Measurements from ENCODE around the gene SRR.
A peak's percentile ranks its signal among the peaks of the same experiment; 100 is the strongest.

SRR gene

DNA sequence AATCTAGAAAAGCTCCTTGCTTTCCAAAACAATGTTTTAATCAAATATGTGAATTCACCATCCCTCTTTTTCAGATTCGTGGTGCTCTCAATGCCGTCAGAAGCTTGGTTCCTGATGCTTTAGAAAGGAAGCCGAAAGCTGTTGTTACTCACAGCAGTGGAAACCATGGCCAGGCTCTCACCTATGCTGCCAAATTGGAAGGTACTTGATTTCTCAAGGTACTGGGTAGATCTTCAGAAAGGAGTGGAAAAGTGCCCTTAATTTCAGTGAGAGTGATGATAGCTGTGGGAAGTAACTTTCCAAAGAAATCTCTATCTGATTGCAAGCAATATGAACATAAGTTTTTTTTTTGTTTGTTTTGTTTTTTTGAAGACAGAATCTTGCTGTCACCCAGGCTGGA, 14.0 kb downstream of the SRR start:
- TF ChIP-seq, protein P1, sequence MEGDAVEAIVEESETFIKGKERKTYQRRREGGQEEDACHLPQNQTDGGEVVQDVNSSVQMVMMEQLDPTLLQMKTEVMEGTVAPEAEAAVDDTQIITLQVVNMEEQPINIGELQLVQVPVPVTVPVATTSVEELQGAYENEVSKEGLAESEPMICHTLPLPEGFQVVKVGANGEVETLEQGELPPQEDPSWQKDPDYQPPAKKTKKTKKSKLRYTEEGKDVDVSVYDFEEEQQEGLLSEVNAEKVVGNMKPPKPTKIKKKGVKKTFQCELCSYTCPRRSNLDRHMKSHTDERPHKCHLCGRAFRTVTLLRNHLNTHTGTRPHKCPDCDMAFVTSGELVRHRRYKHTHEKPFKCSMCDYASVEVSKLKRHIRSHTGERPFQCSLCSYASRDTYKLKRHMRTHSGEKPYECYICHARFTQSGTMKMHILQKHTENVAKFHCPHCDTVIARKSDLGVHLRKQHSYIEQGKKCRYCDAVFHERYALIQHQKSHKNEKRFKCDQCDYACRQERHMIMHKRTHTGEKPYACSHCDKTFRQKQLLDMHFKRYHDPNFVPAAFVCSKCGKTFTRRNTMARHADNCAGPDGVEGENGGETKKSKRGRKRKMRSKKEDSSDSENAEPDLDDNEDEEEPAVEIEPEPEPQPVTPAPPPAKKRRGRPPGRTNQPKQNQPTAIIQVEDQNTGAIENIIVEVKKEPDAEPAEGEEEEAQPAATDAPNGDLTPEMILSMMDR (IDR thresholded peaks at IDR 0.05; ENCODE audit: low read depth, low read length, missing control alignments) = no peak
- in situ Hi-C loops (cut with HindIII; ENCODE audit: low pct_ligation_motif_present, low sequenced_read_pairs) = no loop called here
- no peak overlapping the region for H3K4me3 ChIP-seq (ENCODE audit: low read depth, low read length)
- H3K36me3 ChIP-seq (replicated peaks) = peaks cover 14% of the 10 kb centered on the region
- H3K27ac ChIP-seq = no peak overlapping the region
- no peak for DNase-seq
- no peaks in the 10 kb centered on the region for H3K27me3 ChIP-seq (replicated peaks)

DNA sequence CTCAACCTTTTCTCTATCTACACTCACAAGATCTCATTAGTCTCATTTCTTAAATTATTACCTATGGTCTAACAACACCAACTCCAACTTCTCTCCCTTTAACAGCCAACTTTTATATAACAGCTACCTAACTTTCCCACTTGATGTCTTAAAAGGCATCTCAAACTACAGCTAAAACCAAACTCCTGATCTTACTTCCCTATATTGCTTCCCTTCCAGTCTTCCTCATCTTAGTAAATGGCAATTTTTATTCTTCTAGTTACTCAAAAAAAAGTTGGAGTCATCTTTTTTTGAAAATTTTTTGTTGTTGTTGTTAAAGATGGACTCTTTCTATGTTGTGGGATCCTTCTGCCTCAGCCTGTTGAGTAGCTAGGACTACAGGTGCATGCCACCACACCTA, 15.3 kb downstream of the SRR start:
- DNase-seq = no peak

DNA sequence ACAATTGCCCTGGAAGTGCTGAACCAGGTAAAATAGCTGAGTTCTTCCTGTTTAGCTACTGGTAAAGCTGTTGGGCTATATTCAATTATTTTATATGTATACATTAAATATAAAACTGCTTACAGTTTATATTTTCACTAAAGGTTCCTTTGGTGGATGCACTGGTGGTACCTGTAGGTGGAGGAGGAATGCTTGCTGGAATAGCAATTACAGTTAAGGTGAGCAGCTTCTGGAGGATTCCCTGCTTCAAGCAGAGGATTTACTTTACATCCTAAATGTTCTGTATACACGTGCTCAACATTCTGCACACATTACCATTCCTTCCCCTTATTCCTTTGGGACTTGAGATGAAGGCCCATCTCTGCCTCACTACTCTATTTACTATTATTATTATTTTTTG, 17.6 kb downstream of the SRR start:
- TF ChIP-seq, protein P1 (IDR thresholded peaks at IDR 0.05; ENCODE audit: low read depth, low read length, missing control alignments) = no peak
- H3K36me3 ChIP-seq (replicated peaks) = peaks cover 39% of the 10 kb centered on the region
- H3K27ac ChIP-seq = no peak overlapping the region
- no peak overlapping the region for H3K4me3 ChIP-seq (ENCODE audit: low read depth, low read length)
- DNase-seq = no peak
- no peaks in the 10 kb centered on the region for H3K27me3 ChIP-seq (replicated peaks)
- in situ Hi-C loops (cut with HindIII; ENCODE audit: low pct_ligation_motif_present, low sequenced_read_pairs) = no loop called here

More for the DNA sequence above, 15.3 kb downstream of the SRR start:
- in situ Hi-C loops (cut with HindIII; ENCODE audit: low pct_ligation_motif_present, low sequenced_read_pairs) = no loop called here
- Histone ChIP-seq H3K27me3 (replicated peaks) (no peaks in the 10 kb centered on the region), H3K27ac (no peak overlapping the region), H3K4me3 (ENCODE audit: low read depth, low read length) (no peak overlapping the region), H3K36me3 (replicated peaks) (peaks cover 26% of the 10 kb centered on the region)
- TF ChIP-seq, protein P1 (IDR thresholded peaks at IDR 0.05; ENCODE audit: low read depth, low read length, missing control alignments) = no peak

DNA sequence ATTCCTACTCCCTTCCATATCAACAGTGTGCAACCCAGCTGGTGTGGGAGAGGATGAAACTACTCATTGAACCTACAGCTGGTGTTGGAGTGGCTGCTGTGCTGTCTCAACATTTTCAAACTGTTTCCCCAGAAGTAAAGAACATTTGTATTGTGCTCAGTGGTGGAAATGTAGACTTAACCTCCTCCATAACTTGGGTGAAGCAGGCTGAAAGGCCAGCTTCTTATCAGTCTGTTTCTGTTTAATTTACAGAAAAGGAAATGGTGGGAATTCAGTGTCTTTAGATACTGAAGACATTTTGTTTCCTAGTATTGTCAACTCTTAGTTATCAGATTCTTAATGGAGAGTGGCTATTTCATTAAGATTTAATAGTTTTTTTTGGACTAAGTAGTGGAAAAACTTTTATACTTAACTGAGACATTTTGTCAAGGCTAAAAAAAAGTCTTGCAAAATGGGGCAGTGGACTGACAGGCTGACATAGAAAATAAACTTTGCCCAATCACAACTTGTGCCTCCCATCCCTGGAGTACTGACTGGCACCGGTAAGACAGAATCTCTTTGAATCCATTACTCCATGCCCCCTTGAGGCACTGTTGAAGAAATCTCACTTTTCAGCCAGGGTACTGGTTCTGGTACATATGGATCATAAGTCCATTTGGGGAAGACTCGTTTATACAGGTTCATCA, 20.0 kb downstream of the SRR start:
- no peak overlapping the region for H3K27ac ChIP-seq
- no peaks in the 10 kb centered on the region for H3K27me3 ChIP-seq (replicated peaks)
- no peak for DNase-seq
- in situ Hi-C loops (cut with HindIII; ENCODE audit: low pct_ligation_motif_present, low sequenced_read_pairs) = no loop called here
- H3K4me3 ChIP-seq (ENCODE audit: low read depth, low read length) = no peak overlapping the region
- TF ChIP-seq, protein P1 (IDR thresholded peaks at IDR 0.05; ENCODE audit: low read depth, low read length, missing control alignments) = no peak
- peaks cover 46% of the 10 kb centered on the region for H3K36me3 ChIP-seq (replicated peaks)

DNA sequence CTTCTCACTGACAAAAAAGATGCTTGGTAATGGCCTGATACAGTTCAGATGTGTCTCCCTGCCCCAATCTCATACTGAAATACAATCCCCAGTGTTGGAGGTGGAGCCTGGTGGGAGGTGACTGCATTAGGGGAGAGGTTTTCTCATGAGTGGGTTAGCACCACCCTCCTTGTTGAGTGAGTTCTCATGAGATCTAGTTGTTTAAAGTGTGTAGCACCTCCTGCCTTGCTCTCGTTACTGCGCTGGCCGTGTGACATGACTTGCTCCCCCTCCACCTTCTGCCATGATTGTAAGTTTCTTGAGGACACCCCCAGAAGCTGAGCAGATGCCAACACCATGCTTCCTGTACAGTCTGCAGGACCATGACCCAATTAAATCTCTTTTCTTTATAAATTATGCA, 27.6 kb downstream of the SRR start:
- Histone ChIP-seq H3K27me3 (replicated peaks) (no peaks in the 10 kb centered on the region), H3K36me3 (replicated peaks) (peaks cover 67% of the 10 kb centered on the region), H3K4me3 (ENCODE audit: low read depth, low read length) (no peak overlapping the region), H3K27ac (no peak overlapping the region)
- TF ChIP-seq, protein P1 (IDR thresholded peaks at IDR 0.05; ENCODE audit: low read depth, low read length, missing control alignments) = peak; percentile 7
- in situ Hi-C loops (cut with HindIII; ENCODE audit: low pct_ligation_motif_present, low sequenced_read_pairs) = no loop called here
- DNase-seq = no peak

DNA sequence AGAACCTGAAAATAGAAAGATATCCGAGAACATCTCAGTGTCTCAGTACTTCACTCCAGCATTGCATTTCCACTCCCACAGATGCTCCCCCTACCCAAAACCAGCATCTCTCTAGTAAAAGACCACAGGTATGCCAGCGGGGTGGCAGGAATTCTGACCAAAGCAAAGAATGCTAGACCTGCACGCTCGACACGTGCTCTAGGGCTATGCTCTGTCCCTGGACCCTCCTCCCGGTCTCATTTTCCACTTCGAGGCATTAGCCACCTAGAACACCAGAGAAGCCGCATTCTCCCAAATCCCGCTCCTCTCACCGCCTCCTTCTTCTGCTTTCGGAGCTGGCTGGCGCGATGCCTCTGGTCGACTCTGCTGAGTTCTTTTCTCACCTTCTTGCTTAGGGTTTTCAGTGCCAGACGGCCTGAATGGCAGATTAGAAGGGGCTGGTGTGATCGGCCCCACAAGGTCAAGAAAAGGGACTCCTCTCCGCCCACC, 32.0 kb downstream of the SRR start:
- Histone ChIP-seq H3K36me3 (replicated peaks) (peaks cover 41% of the 10 kb centered on the region), H3K27me3 (replicated peaks) (no peaks in the 10 kb centered on the region), H3K4me3 (ENCODE audit: low read depth, low read length) (peak overlapping the region; percentile 94), H3K27ac (peak overlapping the region; percentile 61)
- no peak for DNase-seq
- in situ Hi-C loops (cut with HindIII; ENCODE audit: low pct_ligation_motif_present, low sequenced_read_pairs) = no loop called here
- TF ChIP-seq, protein P1 (IDR thresholded peaks at IDR 0.05; ENCODE audit: low read depth, low read length, missing control alignments) = no peak

Data from brain microvascular endothelial cell (primary cell).